Muscle of leg (tissue), 11 donors: ENCODE measurements around the gene RASGRF1. TPM values are rescaled to one million over a fixed set of nuclear protein-coding genes. Genes with fewer than 3 reads are reported as not detected.
"Not testable (repeated sequence)": the region's sequence is repeated elsewhere in the genome, so short reads cannot be mapped to it uniquely, and the experiment has no call there.

Experiments used
- DNase-seq: peaks from one replicate; pipeline ENCODE4 v3.0.0; 2013
- H3K27ac ChIP-seq: one replicate; pipeline ENCODE4 v1.5.1; 2013; ENCODE audit warnings: mild to moderate bottlenecking, low read length, control low read depth
- H3K27me3 ChIP-seq: one replicate; pipeline ENCODE4 v1.6.1; 2013; ENCODE audit warnings: low read length; ENCODE audit not compliant: control insufficient read depth, insufficient read depth
- H3K36me3 ChIP-seq: one replicate; pipeline ENCODE4 v1.6.1; 2013; ENCODE audit warnings: low read length; ENCODE audit not compliant: control insufficient read depth, insufficient read depth
- H3K4me1 ChIP-seq: one replicate; pipeline ENCODE4 v1.6.1; 2013; ENCODE audit warnings: low read length; ENCODE audit not compliant: control insufficient read depth, insufficient read depth
- H3K4me3 ChIP-seq: one replicate; pipeline ENCODE4 v1.5.1; 2013; ENCODE audit warnings: low read length, control low read depth
- H3K9me3 ChIP-seq: replicated peaks from 2 replicates; pipeline ENCODE4 v1.6.1; 2013; ENCODE audit warnings: low read depth, low read length; ENCODE audit not compliant: control insufficient read depth
- WGBS: methylation state at CpG from one replicate; pipeline ENCODE4 v1.1.5; 2013; ENCODE audit warnings: missing lambda C conversion rate; ENCODE audit not compliant: insufficient coverage; 5-methylcytosine and 5-hydroxymethylcytosine counted together
- polyA plus RNA-seq, 8 donors: library from polyadenylated mRNA; unstranded; fragments of 120-200 nt; gene quantifications; one replicate each; pipeline versions ENCODE4 v1.2.1 to v1.2.3, GENCODE V29; 2013; ENCODE audit warnings: inconsistent platforms in 1 of 8, low replicate concordance in 1 of 8; ENCODE audit not compliant: insufficient read length in 8 of 8, insufficient read depth in 1 of 8
- total RNA-seq: library from RNA; stranded (reverse); fragments of 120-200 nt; gene quantifications from one replicate; pipeline ENCODE4 v1.2.4, GENCODE V29; 2013

Gene RASGRF1
- total and polyA plus RNA-seq, 9 donors = 0.08 to 0.93 (median 0.16) TPM

GRCh38 chr15:79030470-79030869 is 60.1 kb downstream of the RASGRF1 start:
- Histone ChIP-seq H3K4me3 (no peak overlapping the region), H3K4me1 (no peaks in the 10 kb centered on the region), H3K27me3 (peaks cover 2% of the 10 kb centered on the region), H3K27ac (no peak overlapping the region), H3K9me3 (peaks cover 2% of the 10 kb centered on the region), H3K36me3 (no peaks in the 10 kb centered on the region)
- whole genome bisulfite sequencing = 70% methylated on average over 4 of the region's 4 CpGs
- DNase-seq = no peak

GRCh38 chr15:79028411-79028964 is 62.1 kb downstream of the RASGRF1 start:
- WGBS = 55% methylated on average over 1 of the region's 7 CpGs

GRCh38 chr15:79027532-79028410 is 62.8 kb downstream of the RASGRF1 start:
- Histone ChIP-seq H3K27me3 (peaks cover 2% of the 10 kb centered on the region), H3K4me1 (no peaks in the 10 kb centered on the region), H3K27ac (no peak overlapping the region), H3K36me3 (no peaks in the 10 kb centered on the region), H3K4me3 (no peak overlapping the region), H3K9me3 (peaks cover 2% of the 10 kb centered on the region)
- no peak for DNase-seq
- 52% methylated on average over 6 of the region's 15 CpGs for WGBS

More at GRCh38 chr15:79028411-79028964, 62.1 kb downstream of the RASGRF1 start:
- Histone ChIP-seq H3K27me3 (peaks cover 2% of the 10 kb centered on the region), H3K9me3 (peaks cover 2% of the 10 kb centered on the region), H3K27ac (no peak overlapping the region), H3K4me3 (no peak overlapping the region), H3K36me3 (no peaks in the 10 kb centered on the region), H3K4me1 (no peaks in the 10 kb centered on the region)
- DNase-seq = peak; percentile 48

- no CpG with 5 or more reads among the region's 1 CpG for WGBS
- H3K36me3 ChIP-seq = no peaks in the 10 kb centered on the region
Observed at GRCh38 chr15:79025802-79026201, 64.8 kb downstream of the RASGRF1 start.

GRCh38 chr15:79025201-79025600 is 65.4 kb downstream of the RASGRF1 start:
- Histone ChIP-seq H3K9me3 (peaks cover 2% of the 10 kb centered on the region), H3K4me3 (no peak overlapping the region), H3K36me3 (no peaks in the 10 kb centered on the region), H3K4me1 (no peaks in the 10 kb centered on the region), H3K27ac (no peak overlapping the region), H3K27me3 (peaks cover 2% of the 10 kb centered on the region)
- DNase-seq = no peak
- WGBS = 81% methylated on average over 3 of the region's 6 CpGs

More at GRCh38 chr15:79025802-79026201, 64.8 kb downstream of the RASGRF1 start:
- H3K4me1 ChIP-seq = no peaks in the 10 kb centered on the region
- no peak for DNase-seq
- H3K27ac ChIP-seq = no peak overlapping the region
- peaks cover 2% of the 10 kb centered on the region for H3K9me3 ChIP-seq
- H3K4me3 ChIP-seq = no peak overlapping the region
- H3K27me3 ChIP-seq = peaks cover 2% of the 10 kb centered on the region

- not testable (repeated sequence) for H3K36me3 ChIP-seq, H3K9me3 ChIP-seq, H3K27ac ChIP-seq, DNase-seq, H3K4me3 ChIP-seq, H3K4me1 ChIP-seq, H3K27me3 ChIP-seq
Observed at GRCh38 chr15:79024493-79024892, 66.1 kb downstream of the RASGRF1 start.

- Histone ChIP-seq H3K9me3 (peaks cover 2% of the 10 kb centered on the region), H3K36me3 (no peaks in the 10 kb centered on the region), H3K27me3 (peaks cover 2% of the 10 kb centered on the region), H3K4me3 (no peak overlapping the region), H3K4me1 (no peaks in the 10 kb centered on the region), H3K27ac (no peak overlapping the region)
- DNase-seq = no peak
- 100% methylated on average over 1 of the region's 1 CpG for WGBS
Observed at GRCh38 chr15:79023918-79024317, 66.7 kb downstream of the RASGRF1 start.

GRCh38 chr15:79023546-79023890 is 67.1 kb downstream of the RASGRF1 start:
- Histone ChIP-seq H3K27ac (no peak overlapping the region), H3K4me3 (no peak overlapping the region), H3K4me1 (no peaks in the 10 kb centered on the region), H3K9me3 (peaks cover 2% of the 10 kb centered on the region), H3K36me3 (no peaks in the 10 kb centered on the region), H3K27me3 (peaks cover 2% of the 10 kb centered on the region)
- WGBS = 83% methylated on average over 1 of the region's 2 CpGs
- DNase-seq = no peak

GRCh38 chr15:79018960-79019359 is 71.6 kb downstream of the RASGRF1 start:
- Histone ChIP-seq H3K27me3 (no peaks in the 10 kb centered on the region), H3K27ac (no peak overlapping the region), H3K36me3 (no peaks in the 10 kb centered on the region), H3K4me1 (no peaks in the 10 kb centered on the region), H3K9me3 (no peaks in the 10 kb centered on the region), H3K4me3 (no peak overlapping the region)
- DNase-seq = no peak
- WGBS = 60% methylated on average over 1 of the region's 4 CpGs

- H3K4me3 ChIP-seq = no peak overlapping the region
- WGBS = 81% methylated on average over 5 of the region's 7 CpGs
- H3K27me3 ChIP-seq = no peaks in the 10 kb centered on the region
- H3K4me1 ChIP-seq = no peaks in the 10 kb centered on the region
- H3K36me3 ChIP-seq = no peaks in the 10 kb centered on the region
- no peaks in the 10 kb centered on the region for H3K9me3 ChIP-seq
- no peak overlapping the region for H3K27ac ChIP-seq
- DNase-seq = no peak
Observed at GRCh38 chr15:79017953-79018352, 72.6 kb downstream of the RASGRF1 start.
